Psoas muscle (tissue), 8 donors: Measurements from ENCODE around the gene TTC24. TPM values are rescaled to one million over a fixed set of nuclear protein-coding genes. Genes with fewer than 3 reads are reported as not detected.

Experiments used
- ATAC-seq, 4 donors: fragments of 200-7000 bp; cut with Tn5 transposase; one replicate each; pipeline ENCODE4 v1.9.1; 2020; ENCODE audit warnings: moderate library complexity in 3 of 4, mild to moderate bottlenecking in 2 of 4
- DNase-seq, 2 donors: peaks; one replicate each; pipeline ENCODE4 v3.0.0-alpha.2; 2020
- H3K27ac ChIP-seq: fragments of 200-600 bp; one replicate; pipeline ENCODE4 v1.8.0; 2022
- H3K27me3 ChIP-seq, 3 donors: fragments of 200-600 bp in 1 of 3; one replicate each; pipeline versions ENCODE4 v1.6.1 to v1.8.0; 2013 to 2022; ENCODE audit warnings: low read length in 2 of 3, mild to moderate bottlenecking in 2 of 3, moderate library complexity in 1 of 3; ENCODE audit not compliant: insufficient read depth in 3 of 3
- H3K36me3 ChIP-seq, 2 donors: fragments of 200-600 bp in 1 of 2; one replicate each; pipeline versions ENCODE4 v1.6.1 to v1.8.0; 2013 to 2022; ENCODE audit warnings: low read depth in 1 of 2, mild to moderate bottlenecking in 1 of 2, moderate library complexity in 1 of 2; ENCODE audit not compliant: insufficient read depth in 1 of 2
- H3K4me1 ChIP-seq: fragments of 200-600 bp; one replicate; pipeline ENCODE4 v1.8.0; 2022
- H3K4me3 ChIP-seq: fragments of 200-600 bp; one replicate; pipeline ENCODE4 v1.8.0; 2022; ENCODE audit warnings: mild to moderate bottlenecking
- H3K9me3 ChIP-seq: fragments of 200-600 bp; one replicate; pipeline ENCODE4 v1.8.0; 2022
- CTCF ChIP-seq: fragments of 200-600 bp; IDR thresholded peaks from one replicate; pipeline ENCODE4 v1.8.0; 2022; ENCODE audit warnings: antibody characterized with exemption
- WGBS, 3 donors: extraction: QIAGEN DNeasy Blood & Tissue Kit; methylation state at CpG; one replicate each; pipeline versions ENCODE4 v1.1.6 to v1.1.7; 2013; 5-methylcytosine and 5-hydroxymethylcytosine counted together
- intact Hi-C, 2 donors: fragments of 100-400 bp; cut with DNase I; formaldehyde crosslinking; loops; one replicate each; pipeline versions ENCODE4 v1.11.0 to v1.14.2; 2022
- polyA plus RNA-seq, 3 donors: library from polyadenylated mRNA; stranded (reverse); fragments of 200-250 nt; gene quantifications; one replicate each; pipeline ENCODE4 v1.2.3, GENCODE V29; 2013
- total RNA-seq, 4 donors: library from RNA; stranded (reverse); fragmentation: NEBNext Ultra II Directional in 2 of 4; extraction: Animal tissue kit (Norgen Biotek cat#: 25700) in 2 of 4; gene quantifications; one replicate each; pipeline versions ENCODE4 v1.2.1 to v1.2.4, GENCODE V29; 2021 to 2023
- donor health status: healthy with polysubstance abuse.
- donor health status: DM: no; HTN: no; CAD: no; lungs with moderate emphysema.
- donor health status: Bipolar disorder and iron deficiency.
- donor health status: healthy.
- donor health status: DM: yes; HTN: yes; CAD: no.
- donor health status: DM: no; HTN: no; CAD: no.
- donor health status: DM: no; HTN: no; CAD: no.
- donor health status: DM: yes; HTN: yes; CAD: no.

Gene TTC24
- total and polyA plus RNA-seq, 7 donors = 0.12 to 0.69 (median 0.13) TPM; not detected in 4

GRCh38 chr1:156559797-156560385, 19.6 kb upstream of the TTC24 start:
- 80 to 89% (median 88%) methylated on average over 5 of the region's 5 CpGs for WGBS, 3 donors
- intact Hi-C loops = no loop called here
- DNase-seq (no peak), ATAC-seq (no peak)
- no peaks in the 10 kb centered on the region for H3K9me3 ChIP-seq
- no peak overlapping the region for H3K27ac ChIP-seq
- H3K4me1 ChIP-seq = peaks cover 6% of the 10 kb centered on the region
- no peaks in the 10 kb centered on the region for H3K36me3 ChIP-seq
- H3K4me3 ChIP-seq = no peak overlapping the region
- no peaks in the 10 kb centered on the region for H3K27me3 ChIP-seq
- no peak for TF ChIP-seq CTCF

GRCh38 chr1:156560585-156561163, 18.8 kb upstream of the TTC24 start:
- 73 to 79% (median 78%) methylated on average over 5 of the region's 5 CpGs for WGBS, 3 donors
- Histone ChIP-seq H3K36me3 (no peaks in the 10 kb centered on the region), H3K9me3 (no peaks in the 10 kb centered on the region), H3K4me3 (no peak overlapping the region), H3K27me3 (no peaks in the 10 kb centered on the region), H3K27ac (no peak overlapping the region), H3K4me1 (peaks cover 6% of the 10 kb centered on the region)
- intact Hi-C loops = no loop called here
- no peak for TF ChIP-seq CTCF
- no peak for ATAC-seq
- no peak for DNase-seq

- intact Hi-C loops = no loop called here
- H3K27me3 ChIP-seq = no peaks in the 10 kb centered on the region
- ATAC-seq (peak in 1 of 4 donors; percentile 39), DNase-seq (no peak)
- no peaks in the 10 kb centered on the region for H3K4me1 ChIP-seq
- no peak for TF ChIP-seq CTCF
- H3K36me3 ChIP-seq = no peaks in the 10 kb centered on the region
- 70 to 92% (median 82%) methylated on average over 2 of the region's 2 CpGs for WGBS, 3 donors
- no peak overlapping the region for H3K27ac ChIP-seq
- no peaks in the 10 kb centered on the region for H3K9me3 ChIP-seq
- H3K4me3 ChIP-seq = no peak overlapping the region
Measured at GRCh38 chr1:156565519-156565918, 14.0 kb upstream of the TTC24 start.

GRCh38 chr1:156566436-156566835, 13.1 kb upstream of the TTC24 start:
- ATAC-seq = no peak
- H3K9me3 ChIP-seq = no peaks in the 10 kb centered on the region
- no peaks in the 10 kb centered on the region for H3K4me1 ChIP-seq
- WGBS, 3 donors = 49 to 81% (median 68%) methylated on average over 4 of the region's 4 CpGs
- H3K27ac ChIP-seq = no peak overlapping the region
- no peak for DNase-seq
- no peak for TF ChIP-seq CTCF
- intact Hi-C loops = no loop called here
- H3K4me3 ChIP-seq = no peak overlapping the region
- H3K36me3 ChIP-seq = no peaks in the 10 kb centered on the region
- H3K27me3 ChIP-seq = peaks cover 0 to 3% (median 0%) of the 10 kb centered on the region in 3 donors
